Type B pancreatic cell (in vitro differentiated cells): ENCODE results near the gene SF3B2. TPM values are rescaled to one million over a fixed set of nuclear protein-coding genes. Genes with fewer than 3 reads are reported as not detected.
A peak's percentile ranks its signal among the peaks of the same experiment; 100 is the strongest.

Source experiments
- DNase-seq: peaks from one replicate; pipeline ENCODE4 v3.0.0; 2021; ENCODE audit warnings: mixed read lengths; ENCODE audit not compliant: unreplicated experiment; ENCODE audit errors: extremely low spot score
- H3K27ac Mint-ChIP-seq: 2 replicates; pipeline ENCODE4 v1.8.0; 2021; ENCODE audit warnings: mild to moderate bottlenecking, mixed read lengths
- H3K27me3 Mint-ChIP-seq: 2 replicates; pipeline ENCODE4 v1.8.0; 2021; ENCODE audit warnings: mixed read lengths
- H3K36me3 Mint-ChIP-seq: 2 replicates; pipeline ENCODE4 v1.8.0; 2021; ENCODE audit warnings: mixed read lengths
- H3K4me1 Mint-ChIP-seq: one replicate; pipeline ENCODE4 v1.8.0; 2021; ENCODE audit warnings: mixed read lengths; ENCODE audit not compliant: unreplicated experiment
- H3K4me3 Mint-ChIP-seq: 2 replicates; pipeline ENCODE4 v1.8.0; 2021; ENCODE audit warnings: mild to moderate bottlenecking, mixed read lengths
- H3K9me3 Mint-ChIP-seq: 2 replicates; pipeline ENCODE4 v1.8.0; 2021; ENCODE audit warnings: mixed read lengths
- total RNA-seq: library from RNA; stranded (reverse); gene quantifications from 2 replicates; pipeline ENCODE4 v1.2.1, GENCODE V29; 2021; ENCODE audit warnings: low replicate concordance
- TF ChIP-seq, protein P1 (sequence below): fragments of 200-600 bp; sonication (generic); conservative IDR thresholded peaks from 2 replicates; pipeline ENCODE4 v1.5.0; 2021; ENCODE audit warnings: antibody characterized with exemption, mild to moderate bottlenecking

The SF3B2 gene
- total RNA-seq, 1 donor from 2014 or later, result 210 TPM

GRCh38 chr11:66118847-66119246 is 66.7 kb downstream of the SF3B2 start:
- TF ChIP-seq, protein P1, sequence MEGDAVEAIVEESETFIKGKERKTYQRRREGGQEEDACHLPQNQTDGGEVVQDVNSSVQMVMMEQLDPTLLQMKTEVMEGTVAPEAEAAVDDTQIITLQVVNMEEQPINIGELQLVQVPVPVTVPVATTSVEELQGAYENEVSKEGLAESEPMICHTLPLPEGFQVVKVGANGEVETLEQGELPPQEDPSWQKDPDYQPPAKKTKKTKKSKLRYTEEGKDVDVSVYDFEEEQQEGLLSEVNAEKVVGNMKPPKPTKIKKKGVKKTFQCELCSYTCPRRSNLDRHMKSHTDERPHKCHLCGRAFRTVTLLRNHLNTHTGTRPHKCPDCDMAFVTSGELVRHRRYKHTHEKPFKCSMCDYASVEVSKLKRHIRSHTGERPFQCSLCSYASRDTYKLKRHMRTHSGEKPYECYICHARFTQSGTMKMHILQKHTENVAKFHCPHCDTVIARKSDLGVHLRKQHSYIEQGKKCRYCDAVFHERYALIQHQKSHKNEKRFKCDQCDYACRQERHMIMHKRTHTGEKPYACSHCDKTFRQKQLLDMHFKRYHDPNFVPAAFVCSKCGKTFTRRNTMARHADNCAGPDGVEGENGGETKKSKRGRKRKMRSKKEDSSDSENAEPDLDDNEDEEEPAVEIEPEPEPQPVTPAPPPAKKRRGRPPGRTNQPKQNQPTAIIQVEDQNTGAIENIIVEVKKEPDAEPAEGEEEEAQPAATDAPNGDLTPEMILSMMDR, result no peak
- Mint-ChIP-seq H3K27me3 (no peaks in the 10 kb centered on the region), H3K4me3 (no peak overlapping the region), H3K9me3 (no peaks in the 10 kb centered on the region), H3K27ac (peak overlapping the region; percentile 80), H3K36me3 (no peaks in the 10 kb centered on the region), H3K4me1 (peaks cover 37% of the 10 kb centered on the region)
- DNase-seq, result no peak

Other genes with a start within 250 kb of the SF3B2 start
- gene SNX32, start 218.4 kb upstream of the SF3B2 start, total RNA-seq, result 0.76 and 4.2 TPM in 2 replicates
- 947 and 981 TPM in 2 replicates for gene CFL1, start 194.2 kb upstream of the SF3B2 start, total RNA-seq
- gene MUS81, start 191.9 kb upstream of the SF3B2 start, total RNA-seq, result 67.9 and 72.4 TPM in 2 replicates
- 5.5 and 24.5 TPM in 2 replicates for gene EFEMP2, start 179.6 kb upstream of the SF3B2 start, total RNA-seq
- gene CTSW, start 172.5 kb upstream of the SF3B2 start, total RNA-seq, result not detected in 2 replicates
- 50.9 and 74.7 TPM in 2 replicates for gene FIBP, start 163.9 kb upstream of the SF3B2 start, total RNA-seq
- 8.2 and 14.3 TPM in 2 replicates for gene CCDC85B, start 161.7 kb upstream of the SF3B2 start, total RNA-seq
- gene FOSL1, start 152.0 kb upstream of the SF3B2 start, total RNA-seq, result 2.1 and 11.1 TPM in 2 replicates
- gene C11orf68, start 133.3 kb upstream of the SF3B2 start, total RNA-seq, result 27.9 and 31.2 TPM in 2 replicates
- gene DRAP1, start 132.9 kb upstream of the SF3B2 start, total RNA-seq, result 49.3 and 66.1 TPM in 2 replicates
- 0.68 TPM in 1 of 2 replicates, not detected in the other for gene TSGA10IP, start 106.9 kb upstream of the SF3B2 start, total RNA-seq
- 38.9 and 46.0 TPM in 2 replicates for gene SART1, start 90.6 kb upstream of the SF3B2 start, total RNA-seq
- 38.4 and 44.8 TPM in 2 replicates for gene EIF1AD, start 50.2 kb upstream of the SF3B2 start, total RNA-seq
- gene BANF1, start 49.9 kb upstream of the SF3B2 start, total RNA-seq, result 164 and 266 TPM in 2 replicates
- gene CST6, start 40.4 kb upstream of the SF3B2 start, total RNA-seq, result 5.7 TPM in 1 of 2 replicates, not detected in the other
- not detected in 2 replicates for gene CATSPER1, start 25.9 kb upstream of the SF3B2 start, total RNA-seq
- gene GAL3ST3, start 3.2 kb upstream of the SF3B2 start, total RNA-seq, result 3.7 TPM in 1 of 2 replicates, not detected in the other
- 44.1 and 49.9 TPM in 2 replicates for gene PACS1, start 17.9 kb downstream of the SF3B2 start, total RNA-seq
- 31.1 and 49.6 TPM in 2 replicates for gene KLC2, start 205.3 kb downstream of the SF3B2 start, total RNA-seq
- gene RAB1B, start 216.3 kb downstream of the SF3B2 start, total RNA-seq, result 96.4 and 122 TPM in 2 replicates
- 21.3 and 23.2 TPM in 2 replicates for gene CNIH2, start 225.8 kb downstream of the SF3B2 start, total RNA-seq
- 87.0 and 133 TPM in 2 replicates for gene YIF1A, start 236.8 kb downstream of the SF3B2 start, total RNA-seq
- 2.1 and 2.6 TPM in 2 replicates for gene TMEM151A, start 239.5 kb downstream of the SF3B2 start, total RNA-seq